ENCODE measurements around the gene ACTR3C.
"Not testable (repeated sequence)": the region's sequence is repeated elsewhere in the genome, so short reads cannot be mapped to it uniquely, and the experiment has no call there.

DNA sequence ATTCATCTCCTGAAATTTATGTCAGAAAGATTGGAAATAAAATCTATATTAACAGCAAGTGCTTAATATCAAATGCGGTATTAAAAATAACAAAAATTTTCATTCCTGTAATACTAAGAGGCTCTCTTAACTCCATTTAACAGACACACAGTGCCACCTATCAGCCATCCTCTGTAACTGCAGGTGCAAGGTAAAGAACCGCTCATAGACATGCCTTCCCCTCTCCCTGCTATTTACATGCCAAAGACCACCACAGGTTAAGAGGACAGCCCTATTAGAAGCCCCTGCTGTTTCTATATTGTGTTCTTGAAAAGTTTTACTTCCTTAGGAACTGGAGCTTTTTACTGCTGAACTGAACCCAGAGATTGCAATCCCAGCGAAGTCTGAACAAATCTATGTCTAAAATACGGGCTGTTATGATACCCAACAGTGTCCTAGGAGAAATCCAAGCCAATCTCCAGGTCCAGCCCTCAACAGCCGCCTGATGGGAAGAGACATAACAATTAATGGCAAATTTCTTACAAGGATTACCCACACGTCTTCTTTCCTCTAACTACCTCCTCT is 47.1 kb downstream of the ACTR3C start:
- not testable (repeated sequence) for TF ChIP-seq POLR2A (IDR thresholded peaks at IDR 0.05; ENCODE audit: low read length); GATA1 (IDR thresholded peaks at IDR 0.05; ENCODE audit: low read depth, low read length)

Data from erythroblast (primary cell).